Adrenal gland (tissue), 12 donors: Measurements from ENCODE around the gene RNF182. TPM values are rescaled to one million over a fixed set of nuclear protein-coding genes. Genes with fewer than 3 reads are reported as not detected.

Source experiments
- DNase-seq, 7 donors: peaks; one replicate each; pipeline ENCODE4 v3.0.0-alpha.2; 2019 to 2020
- H3K27ac ChIP-seq, 5 donors: fragments of 200-600 bp; sonication (generic) in 4 of 5; 1 replicate in 3 of 5; 2 replicates in 2 of 5; pipeline versions ENCODE4 v1.5.1 to v1.8.0; 2016 to 2020; ENCODE audit warnings: mild to moderate bottlenecking in 1 of 5
- H3K27me3 ChIP-seq: fragments of 200-600 bp; 2 replicates; pipeline ENCODE4 v1.8.0; 2021
- H3K36me3 ChIP-seq, 2 donors: fragments of 200-600 bp; replicated peaks in 1 of 2; 1 replicate in 1 of 2; 2 replicates in 1 of 2; pipeline versions ENCODE4 v1.5.1 to v1.8.0; 2018 to 2022
- H3K4me1 ChIP-seq, 2 donors: fragments of 200-600 bp; replicated peaks in 1 of 2; 1 replicate in 1 of 2; 2 replicates in 1 of 2; pipeline versions ENCODE4 v1.5.1 to v1.8.0; 2018 to 2021
- H3K4me3 ChIP-seq, 4 donors: fragments of 200-600 bp; sonication (generic) in 3 of 4; one replicate each; pipeline ENCODE4 v1.5.1; 2016 to 2018
- H3K9me3 ChIP-seq, 3 donors: fragments of 200-600 bp; sonication (generic) in 1 of 3; replicated peaks in 1 of 3; 1 replicate in 2 of 3; 2 replicates in 1 of 3; pipeline versions ENCODE4 v1.5.1 to v1.8.0; 2016 to 2021
- CTCF ChIP-seq, 6 experiments: fragments of 450-650 bp in 4 of 6; fragments of 200-600 bp in 2 of 6; sonication (generic) in 1 of 6; IDR thresholded peaks; 1 replicate in 5 of 6; 2 replicates in 1 of 6; pipeline versions ENCODE4 v1.5.1 to v1.8.0; 2016 to 2021; ENCODE audit warnings: antibody characterized with exemption in 6 of 6, mild to moderate bottlenecking in 2 of 6, moderate library complexity in 1 of 6
- POLR2A ChIP-seq, 2 donors: fragments of 450-650 bp; IDR thresholded peaks; one replicate each; pipeline ENCODE4 v1.6.1; 2017; ENCODE audit warnings: antibody characterized with exemption in 2 of 2, mild to moderate bottlenecking in 2 of 2, moderate library complexity in 1 of 2
- WGBS, 4 donors: extraction: QIAGEN DNeasy Blood & Tissue Kit in 2 of 4; methylation state at CpG; one replicate each; pipeline versions ENCODE4 v1.1.5 to v1.1.7; 2013 to 2017; 5-methylcytosine and 5-hydroxymethylcytosine counted together
- intact Hi-C, 2 donors: fragments of 100-400 bp; cut with DNase I; formaldehyde crosslinking; loops; one replicate each; pipeline versions ENCODE4 v1.14.1 to v1.15.0; 2022 to 2023
- polyA plus RNA-seq, 3 donors: library from polyadenylated mRNA; stranded (reverse); fragments of 200-250 nt in 2 of 3; fragments of 350-450 nt in 1 of 3; fragmentation: Illumina TruSeq in 1 of 3; extraction: RNeasy Lipid Tissue Mini Kit (QIAGEN cat#74804) in 1 of 3; gene quantifications; one replicate each; pipeline ENCODE4 v1.2.3, GENCODE V29; 2013 to 2014
- total RNA-seq, 9 donors: library from RNA; depleted of rRNA in 4 of 9; stranded (reverse); fragments of >200 nt in 4 of 9; fragments of 120-200 nt in 1 of 9; fragmentation: NEBNext Ultra II Directional in 1 of 9; extraction: Animal tissue kit (Norgen Biotek cat#: 25700) in 1 of 9; gene quantifications; one replicate each; pipeline versions ENCODE4 v1.1.0 to v1.2.4, GENCODE V29; 2013 to 2023
- donor health status: healthy with polysubstance abuse.
- donor health status: Bipolar disorder and iron deficiency.
- donor health status: DM: yes; HTN: yes; CAD: no.
- donor health status: DM: no; HTN: no; CAD: no.
- donor health status: DM: no; HTN: no; CAD: no.
- donor health status: DM: yes; HTN: yes; CAD: no.

RNF182 gene
- total and polyA plus RNA-seq, 12 donors, result 0.03 to 2.1 (median 0.31) TPM; not detected in 2

GRCh38 chr6:13986700-13987399 lies 62.1 kb downstream of the RNF182 start:
- Histone ChIP-seq H3K36me3 (no peaks in the 10 kb centered on the region), H3K4me1 (no peaks in the 10 kb centered on the region), H3K27me3 (peaks cover 16% of the 10 kb centered on the region), H3K4me3 (no peak overlapping the region), H3K9me3 (no peaks in the 10 kb centered on the region), H3K27ac (no peak overlapping the region)
- DNase-seq, result no peak
- no peak for TF ChIP-seq CTCF (IDR thresholded peaks at IDR 0.05)
- TF ChIP-seq POLR2A (IDR thresholded peaks at IDR 0.05), result no peak
- intact Hi-C loops, result no loop called here
- WGBS, 4 donors, result 70 to 80% (median 73%) methylated on average over 4 of the region's 4 CpGs

GRCh38 chr6:13987400-13987865 lies 62.7 kb downstream of the RNF182 start:
- DNase-seq, result no peak
- WGBS, 4 donors, result 79 to 87% (median 82%) methylated on average over 11 of the region's 11 CpGs
- no peaks in the 10 kb centered on the region for H3K9me3 ChIP-seq
- intact Hi-C loops, result no loop called here
- H3K36me3 ChIP-seq, result no peaks in the 10 kb centered on the region
- TF ChIP-seq CTCF (IDR thresholded peaks at IDR 0.05) (no peak), POLR2A (IDR thresholded peaks at IDR 0.05) (no peak)
- no peak overlapping the region for H3K27ac ChIP-seq
- peaks cover 16% of the 10 kb centered on the region for H3K27me3 ChIP-seq
- no peak overlapping the region for H3K4me3 ChIP-seq
- H3K4me1 ChIP-seq, result no peaks in the 10 kb centered on the region

- Histone ChIP-seq H3K36me3 (no peaks in the 10 kb centered on the region), H3K27me3 (peaks cover 16% of the 10 kb centered on the region), H3K4me3 (no peak overlapping the region), H3K27ac (no peak overlapping the region), H3K4me1 (no peaks in the 10 kb centered on the region), H3K9me3 (no peaks in the 10 kb centered on the region)
- 55 to 68% (median 63%) methylated on average over 5 of the region's 5 CpGs for WGBS, 4 donors
- TF ChIP-seq POLR2A (IDR thresholded peaks at IDR 0.05) (no peak), CTCF (IDR thresholded peaks at IDR 0.05) (no peak)
- no peak for DNase-seq
- intact Hi-C loops, result no loop called here
Measured at GRCh38 chr6:13988049-13988738, 63.4 kb downstream of the RNF182 start.

- no peak for DNase-seq
- intact Hi-C loops, result no loop called here
- 65 to 86% (median 76%) methylated on average over 2 of the region's 2 CpGs for WGBS, 4 donors
Measured at GRCh38 chr6:13988908-13989307, 64.2 kb downstream of the RNF182 start.

More at GRCh38 chr6:13988908-13989307, 64.2 kb downstream of the RNF182 start:
- Histone ChIP-seq H3K9me3 (no peaks in the 10 kb centered on the region), H3K4me1 (no peaks in the 10 kb centered on the region), H3K27ac (no peak overlapping the region), H3K4me3 (no peak overlapping the region), H3K27me3 (peaks cover 18% of the 10 kb centered on the region), H3K36me3 (no peaks in the 10 kb centered on the region)
- TF ChIP-seq POLR2A (IDR thresholded peaks at IDR 0.05) (no peak), CTCF (IDR thresholded peaks at IDR 0.05) (no peak)
